D341Med (cell line): ENCODE data around the gene ARHGAP42.

ENCODE experiments used
- DNase-seq: peaks from one replicate; pipeline ENCODE4 v3.0.0; 2012; ENCODE audit warnings: low spot score

Gene ARHGAP42

DNA sequence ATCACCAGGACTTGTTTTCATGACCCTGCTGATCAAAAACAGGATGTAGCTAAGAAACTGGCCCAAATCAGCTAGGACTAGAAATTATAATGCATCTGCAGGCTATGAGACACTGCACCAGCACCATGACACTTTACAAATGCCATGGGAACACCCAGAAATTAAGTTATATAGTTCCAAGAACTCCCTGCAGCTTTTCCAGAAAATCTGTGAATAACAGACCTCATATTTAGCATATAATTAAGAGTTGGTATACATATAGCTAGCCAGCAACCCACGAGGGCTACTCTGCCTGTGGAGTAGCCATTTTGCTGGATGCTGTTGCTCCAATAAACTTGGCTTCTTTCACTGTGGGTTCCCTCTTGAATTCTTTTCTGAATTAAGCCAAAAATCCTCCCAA lies 341.6 kb downstream of the ARHGAP42 start:
- DNase-seq, result no peak

DNA sequence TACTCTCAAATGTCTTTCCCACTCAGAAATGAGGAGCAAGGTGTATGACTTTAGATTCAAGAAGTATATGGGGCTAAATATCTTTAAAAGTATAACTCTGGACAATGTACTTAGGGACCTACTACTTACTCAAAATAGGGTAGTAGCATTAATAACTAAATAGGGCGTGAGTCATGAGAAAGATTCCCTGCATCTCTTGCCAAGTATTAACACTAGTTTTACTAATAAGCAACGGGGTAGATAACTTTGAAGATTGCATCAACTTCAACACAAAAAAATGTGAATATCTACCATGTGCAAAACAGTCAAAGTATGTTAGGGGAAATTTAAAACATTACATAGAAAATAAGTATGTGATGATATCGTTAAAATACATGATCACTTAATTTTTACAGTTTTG lies 342.9 kb downstream of the ARHGAP42 start:
- DNase-seq, result no peak

DNA sequence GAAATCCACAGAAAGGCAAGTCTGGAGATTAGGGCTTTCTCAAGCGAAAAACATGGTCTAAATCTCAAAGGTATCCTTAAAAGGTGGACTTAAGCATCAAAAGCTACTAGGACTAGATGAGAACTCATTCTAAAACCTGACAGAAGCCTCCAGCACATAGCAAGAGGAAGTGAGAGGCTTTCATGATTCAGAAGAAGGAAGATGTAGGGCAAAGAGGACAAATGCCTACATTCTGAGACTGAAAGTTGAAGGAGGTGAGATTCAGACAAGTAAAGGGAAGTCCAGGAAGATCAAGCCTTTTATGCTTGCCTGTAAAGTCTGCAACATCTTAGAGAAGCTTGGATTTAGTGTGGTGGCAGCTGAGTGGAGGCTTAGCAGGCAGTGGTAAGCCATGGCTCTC lies 343.6 kb downstream of the ARHGAP42 start:
- no peak for DNase-seq

DNA sequence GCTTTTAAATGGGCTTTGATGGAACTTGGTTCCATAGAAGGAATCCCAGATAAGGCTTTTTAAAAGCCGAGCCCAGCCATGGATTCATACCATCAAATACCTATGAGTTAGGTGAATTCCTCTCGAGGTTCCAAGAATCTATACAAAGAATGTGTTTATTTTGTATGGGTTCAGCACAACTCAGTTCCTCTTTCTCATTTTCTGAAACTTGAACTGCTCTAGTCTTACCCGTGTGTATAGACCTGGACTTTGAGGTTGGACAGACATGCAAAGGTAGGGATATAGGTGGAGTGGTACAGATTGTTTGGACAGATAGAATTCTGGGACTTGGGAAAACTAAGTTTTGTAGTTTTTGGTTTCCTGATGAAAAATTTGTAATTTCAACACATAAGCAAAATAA lies 344.6 kb downstream of the ARHGAP42 start:
- no peak for DNase-seq

DNA sequence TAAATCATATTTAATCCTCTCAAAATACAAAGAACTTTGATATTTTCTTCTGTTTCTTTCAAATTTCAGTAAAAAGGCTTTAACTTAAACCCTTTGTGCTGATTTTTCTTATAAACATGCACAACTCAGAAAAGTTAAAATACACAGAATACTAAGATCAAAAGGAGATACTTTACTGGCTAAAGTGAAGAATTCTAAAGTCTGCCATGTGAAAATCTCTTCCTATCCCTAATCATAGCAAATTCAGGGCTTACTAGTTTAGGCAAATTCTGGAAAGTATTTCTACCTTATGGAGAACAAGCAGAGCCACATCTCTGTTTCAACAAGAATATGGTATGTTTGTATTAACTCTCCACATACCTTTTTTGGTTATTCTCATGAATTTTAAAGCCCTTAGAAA lies 345.9 kb downstream of the ARHGAP42 start:
- DNase-seq, result no peak

DNA sequence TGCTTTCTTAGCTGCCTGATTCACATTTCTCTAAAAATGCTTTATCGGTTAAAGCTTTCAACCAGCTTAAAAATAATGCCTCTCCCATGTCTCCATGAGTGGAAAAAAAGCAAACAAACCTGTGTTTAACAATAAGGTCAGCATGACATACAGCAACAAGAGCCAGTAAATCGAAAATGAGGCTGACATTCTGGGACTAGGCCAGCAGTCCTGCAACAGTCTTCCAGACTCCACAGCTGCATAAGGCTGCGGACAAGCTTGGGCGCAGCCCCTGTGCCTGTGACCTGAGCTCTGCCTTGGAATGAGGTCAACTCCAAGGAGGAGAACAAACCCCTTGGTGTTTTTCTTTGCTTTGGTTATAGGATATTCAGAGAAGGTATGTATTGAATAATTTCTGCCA lies 347.0 kb downstream of the ARHGAP42 start:
- DNase-seq, result no peak

DNA sequence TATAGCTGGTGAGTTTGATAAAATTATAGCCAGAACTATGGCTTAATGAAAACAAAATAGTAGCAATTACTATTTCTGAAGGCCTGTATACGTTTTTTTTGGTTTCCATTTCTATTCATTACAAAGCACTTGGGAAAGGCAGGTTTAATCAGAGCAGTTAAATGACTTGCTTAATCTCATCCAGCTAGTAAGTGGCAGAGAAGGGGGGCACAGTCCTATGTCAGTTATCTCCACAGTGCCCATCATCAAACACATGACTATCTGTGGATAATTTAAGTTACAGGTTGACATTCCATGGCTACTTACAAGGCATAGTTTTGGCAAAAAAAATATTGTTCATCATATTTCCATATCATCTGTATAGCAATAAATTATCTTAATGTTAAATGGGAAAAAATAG lies 348.8 kb downstream of the ARHGAP42 start:
- DNase-seq, result no peak
